GM23248 (cell line): ENCODE results near the gene ARHGAP23. TPM values are rescaled to one million over a fixed set of nuclear protein-coding genes. Genes with fewer than 3 reads are reported as not detected.

Source experiments
- DNase-seq: peaks from one replicate; pipeline ENCODE4 v3.0.0-alpha.2; 2015
- H2AFZ ChIP-seq: fragments of 200-600 bp; sonication (generic); 2 replicates; pipeline ENCODE4 v1.6.1; 2016; ENCODE audit warnings: antibody characterized with exemption
- H3F3A ChIP-seq: fragments of 200-600 bp; sonication (generic); 2 replicates; pipeline ENCODE4 v1.6.1; 2016; ENCODE audit warnings: mild to moderate bottlenecking, antibody characterized with exemption, mixed run types; ENCODE audit not compliant: insufficient read depth
- H3K27ac ChIP-seq: fragments of 200-600 bp; sonication (generic); 2 replicates; pipeline ENCODE4 v1.5.1; 2016; ENCODE audit warnings: mild to moderate bottlenecking
- H3K27me3 ChIP-seq: fragments of 200-600 bp; sonication (generic); replicated peaks from 2 replicates; pipeline ENCODE4 v1.6.1; 2016; ENCODE audit warnings: mild to moderate bottlenecking; ENCODE audit not compliant: insufficient read depth
- H3K36me3 ChIP-seq: fragments of 200-600 bp; sonication (generic); 2 replicates; pipeline ENCODE4 v1.6.1; 2016; ENCODE audit warnings: low read depth, mild to moderate bottlenecking
- H3K4me1 ChIP-seq: fragments of 200-600 bp; sonication (generic); 2 replicates; pipeline ENCODE4 v1.6.1; 2016; ENCODE audit warnings: mild to moderate bottlenecking; ENCODE audit not compliant: insufficient read depth
- H3K4me2 ChIP-seq: fragments of 200-600 bp; sonication (generic); one replicate; pipeline ENCODE4 v1.6.1; 2016; ENCODE audit warnings: mild to moderate bottlenecking; ENCODE audit not compliant: unreplicated experiment
- H3K4me3 ChIP-seq: fragments of 200-600 bp; sonication (generic); 2 replicates; pipeline ENCODE4 v1.5.1; 2016; ENCODE audit warnings: mild to moderate bottlenecking
- H3K79me2 ChIP-seq: fragments of 200-600 bp; sonication (generic); 2 replicates; pipeline ENCODE4 v1.6.1; 2016; ENCODE audit warnings: mild to moderate bottlenecking; ENCODE audit not compliant: insufficient read depth
- H3K9ac ChIP-seq: fragments of 200-600 bp; sonication (generic); 2 replicates; pipeline ENCODE4 v1.6.1; 2016; ENCODE audit warnings: mild to moderate bottlenecking
- H3K9me2 ChIP-seq: fragments of 200-600 bp; sonication (generic); 2 replicates; pipeline ENCODE4 v1.6.1; 2016; ENCODE audit warnings: mixed run types, mild to moderate bottlenecking, moderate library complexity; ENCODE audit not compliant: insufficient read depth
- H3K9me3 ChIP-seq: fragments of 200-600 bp; sonication (generic); one replicate; pipeline ENCODE4 v1.6.1; 2017; ENCODE audit warnings: low read depth
- H4K20me1 ChIP-seq: fragments of 200-600 bp; sonication (generic); 2 replicates; pipeline ENCODE4 v1.6.0; 2016; ENCODE audit not compliant: insufficient read depth
- EZH2 ChIP-seq: fragments of 200-600 bp; sonication (generic); IDR thresholded peaks from 2 replicates; pipeline ENCODE4 v1.6.1; 2018; ENCODE audit warnings: antibody characterized with exemption, mild to moderate bottlenecking; ENCODE audit not compliant: insufficient read depth, poor library complexity, severe bottlenecking
- EZH2phosphoT487 ChIP-seq: fragments of 200-600 bp; sonication (generic); IDR thresholded peaks from 2 replicates; pipeline ENCODE4 v1.6.1; 2018; ENCODE audit warnings: antibody characterized with exemption, moderate library complexity, mild to moderate bottlenecking, low read depth; ENCODE audit not compliant: insufficient read depth
- WGBS, 2 experiments: methylation state at CpG; one replicate each; pipeline ENCODE4 v1.1.6; 2015 to 2017; ENCODE audit warnings: low lambda C conversion rate in 2 of 2, low coverage in 1 of 2; ENCODE audit errors: missing lambda C conversion rate in 2 of 2; 5-methylcytosine and 5-hydroxymethylcytosine counted together
- in situ Hi-C: fragments of 300-500 bp; cut with MboI; formaldehyde crosslinking; loops from 2 replicates; pipeline ENCODE4 v1.15.0; 2020
- polyA plus RNA-seq: library from polyadenylated mRNA; unstranded; fragments of >200 nt; fragmentation: Nextera tagmentation; extraction: Ambion mirVana; gene quantifications from 2 replicates; pipeline ENCODE4 v1.2.1, GENCODE V29; 2016
- total RNA-seq: library from RNA; depleted of rRNA; stranded (reverse); fragments of >200 nt; shearing (Covaris generic); gene quantifications from 2 replicates; pipeline ENCODE4 v1.2.3, GENCODE V29; 2014; rRNA removed

ARHGAP23 gene
- total and polyA plus RNA-seq, 2 experiments from 2014 or later: 6.6 to 69.4 TPM

GRCh38 chr17:38561416-38562214 lies 133.4 kb downstream of the ARHGAP23 start:
- H3K9me3 ChIP-seq: no peaks in the 10 kb centered on the region
- no peaks in the 10 kb centered on the region for H4K20me1 ChIP-seq
- in situ Hi-C loops: no loop called here
- TF ChIP-seq EZH2 (no peak), EZH2phosphoT487 (no peak)
- peaks cover 18% of the 10 kb centered on the region for H3K27me3 ChIP-seq
- H3K27ac ChIP-seq: no peak overlapping the region
- H3K4me2 ChIP-seq: no peak overlapping the region
- no peaks in the 10 kb centered on the region for H3K36me3 ChIP-seq
- peaks cover 4% of the 10 kb centered on the region; the same call in 1 of the 2 replicates for H3K4me1 ChIP-seq
- H3K9me2 ChIP-seq: no peaks in the 10 kb centered on the region
- no peak overlapping the region for H2AFZ ChIP-seq
- H3K9ac ChIP-seq: no peak overlapping the region
- no peaks in the 10 kb centered on the region for H3K79me2 ChIP-seq
- 83 to 86% methylated on average over 36 to 104 of the region's 105 CpGs for WGBS, 2 experiments
- H3K4me3 ChIP-seq: no peak overlapping the region
- H3F3A ChIP-seq: no peaks in the 10 kb centered on the region
- DNase-seq: no peak

Other genes starting within 250 kb of the ARHGAP23 start
- gene TBC1D3, start 235.9 kb upstream of the ARHGAP23 start, total RNA-seq: not detected in 2 replicates
- gene TBC1D3, start 235.9 kb upstream of the ARHGAP23 start, polyA plus RNA-seq: 0.15 TPM in 1 of 2 replicates, not detected in the other
- gene MRPL45, start 131.3 kb upstream of the ARHGAP23 start, total RNA-seq: 30.0 and 42.6 TPM in 2 replicates
- gene MRPL45, start 131.3 kb upstream of the ARHGAP23 start, polyA plus RNA-seq: 29.5 and 32.0 TPM in 2 replicates
- gene GPR179, start 84.5 kb upstream of the ARHGAP23 start, total RNA-seq: not detected in 2 replicates
- gene GPR179, start 84.5 kb upstream of the ARHGAP23 start, polyA plus RNA-seq: not detected in 2 replicates
- gene SOCS7, start 76.6 kb upstream of the ARHGAP23 start, total RNA-seq: 6.8 and 9.9 TPM in 2 replicates
- gene SOCS7, start 76.6 kb upstream of the ARHGAP23 start, polyA plus RNA-seq: 1.3 TPM in 2 replicates
- gene SRCIN1, start 177.5 kb downstream of the ARHGAP23 start, total RNA-seq: not detected in 2 replicates
- not detected in 2 replicates for gene SRCIN1, start 177.5 kb downstream of the ARHGAP23 start, polyA plus RNA-seq
- 2.9 and 4.3 TPM in 2 replicates for gene EPOP, start 246.5 kb downstream of the ARHGAP23 start, total RNA-seq
- gene EPOP, start 246.5 kb downstream of the ARHGAP23 start, polyA plus RNA-seq: 1.0 and 1.2 TPM in 2 replicates